ES-I3 (cell line): ENCODE measurements around the gene DOC2A.

Experiments used
- H3K36me3 ChIP-seq: 2 replicates; pipeline ENCODE4 v1.6.1; 2013; ENCODE audit warnings: mild to moderate bottlenecking, low read length, control low read depth, moderate library complexity; ENCODE audit not compliant: insufficient read depth
- H3K4me1 ChIP-seq: 2 replicates; pipeline ENCODE4 v1.6.1; 2013; ENCODE audit warnings: mild to moderate bottlenecking, control low read depth, low read length; ENCODE audit not compliant: insufficient read depth
- H3K9ac ChIP-seq: 2 replicates; pipeline ENCODE4 v1.6.1; 2013; ENCODE audit warnings: low read depth, mild to moderate bottlenecking, low read length, moderate library complexity
- H3K9me3 ChIP-seq: 2 replicates; pipeline ENCODE4 v1.6.1; 2013; ENCODE audit warnings: mild to moderate bottlenecking, low read length, moderate library complexity; ENCODE audit not compliant: control insufficient read depth, insufficient read depth

The DOC2A gene

DNA sequence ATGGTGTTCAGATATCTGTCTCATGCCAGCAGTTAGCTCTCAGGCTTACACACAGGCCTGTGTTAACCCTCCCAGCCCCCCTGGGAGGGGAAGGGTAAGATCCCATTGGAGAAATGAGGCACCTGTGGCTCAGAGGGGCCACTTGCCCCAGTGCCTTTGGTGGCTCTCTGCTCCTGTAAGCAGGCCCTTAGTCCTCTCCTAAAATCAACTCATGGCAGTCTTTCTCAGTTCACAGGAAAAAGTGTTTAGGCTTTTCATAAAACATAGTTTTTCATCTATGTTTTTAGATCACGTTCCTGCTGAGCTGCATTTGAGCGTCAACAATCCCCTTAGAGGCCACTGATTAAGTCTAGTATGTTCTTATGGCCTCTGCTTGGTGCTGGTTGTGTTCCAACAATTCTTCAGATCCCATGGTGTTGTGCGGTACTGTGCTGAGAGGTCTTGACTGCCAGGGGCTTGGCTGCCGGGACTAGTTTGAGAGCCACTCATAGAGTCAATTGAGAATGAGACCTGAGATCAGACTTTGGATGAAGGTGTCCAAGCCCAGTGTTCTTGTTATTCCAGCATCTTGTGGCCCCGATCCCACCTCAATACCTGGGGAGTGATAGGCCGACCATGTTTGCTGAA, 26.6 kb downstream of the DOC2A start:
- Histone ChIP-seq H3K9me3 (no peaks in the 10 kb centered on the region), H3K9ac (no peak overlapping the region), H3K4me1 (no peaks in the 10 kb centered on the region), H3K36me3 (peaks cover 7% of the 10 kb centered on the region)

DNA sequence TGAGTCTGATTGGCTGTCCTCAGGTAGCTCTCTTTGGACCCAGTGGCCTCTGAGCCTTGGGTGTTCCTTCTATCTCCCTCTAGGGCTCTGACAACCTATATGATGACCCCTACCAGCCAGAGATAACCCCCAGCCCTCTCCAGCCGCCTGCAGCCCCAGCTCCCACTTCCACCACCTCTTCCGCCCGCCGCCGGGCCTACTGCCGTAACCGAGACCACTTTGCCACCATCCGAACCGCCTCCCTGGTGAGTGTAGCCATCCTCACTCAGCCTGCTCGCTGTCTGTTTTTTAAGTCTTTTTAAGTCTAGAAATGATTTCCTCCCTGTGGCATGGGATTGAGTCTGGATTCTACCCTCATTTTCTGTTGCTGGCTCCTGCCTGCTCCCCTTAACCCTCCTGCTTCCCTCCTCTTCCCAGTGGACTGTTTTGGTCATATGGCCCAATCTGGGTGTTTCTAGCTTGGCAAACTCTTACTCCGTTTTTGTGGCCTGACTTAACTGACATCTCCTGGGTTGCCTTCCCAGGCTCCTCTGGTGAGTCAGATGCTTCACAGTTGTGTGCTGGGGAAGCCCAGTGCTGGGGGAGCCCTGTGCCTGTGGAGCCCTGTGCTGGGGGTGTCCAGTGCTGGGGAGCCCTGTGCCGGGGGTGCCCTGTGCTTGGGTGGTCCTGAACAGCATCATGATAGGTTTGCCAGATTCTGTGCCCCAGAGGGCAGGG, 27.2 kb downstream of the DOC2A start:
- no peaks in the 10 kb centered on the region for H3K4me1 ChIP-seq
- peaks cover 7% of the 10 kb centered on the region for H3K36me3 ChIP-seq
- no peaks in the 10 kb centered on the region for H3K9me3 ChIP-seq
- H3K9ac ChIP-seq = no peak overlapping the region

DNA sequence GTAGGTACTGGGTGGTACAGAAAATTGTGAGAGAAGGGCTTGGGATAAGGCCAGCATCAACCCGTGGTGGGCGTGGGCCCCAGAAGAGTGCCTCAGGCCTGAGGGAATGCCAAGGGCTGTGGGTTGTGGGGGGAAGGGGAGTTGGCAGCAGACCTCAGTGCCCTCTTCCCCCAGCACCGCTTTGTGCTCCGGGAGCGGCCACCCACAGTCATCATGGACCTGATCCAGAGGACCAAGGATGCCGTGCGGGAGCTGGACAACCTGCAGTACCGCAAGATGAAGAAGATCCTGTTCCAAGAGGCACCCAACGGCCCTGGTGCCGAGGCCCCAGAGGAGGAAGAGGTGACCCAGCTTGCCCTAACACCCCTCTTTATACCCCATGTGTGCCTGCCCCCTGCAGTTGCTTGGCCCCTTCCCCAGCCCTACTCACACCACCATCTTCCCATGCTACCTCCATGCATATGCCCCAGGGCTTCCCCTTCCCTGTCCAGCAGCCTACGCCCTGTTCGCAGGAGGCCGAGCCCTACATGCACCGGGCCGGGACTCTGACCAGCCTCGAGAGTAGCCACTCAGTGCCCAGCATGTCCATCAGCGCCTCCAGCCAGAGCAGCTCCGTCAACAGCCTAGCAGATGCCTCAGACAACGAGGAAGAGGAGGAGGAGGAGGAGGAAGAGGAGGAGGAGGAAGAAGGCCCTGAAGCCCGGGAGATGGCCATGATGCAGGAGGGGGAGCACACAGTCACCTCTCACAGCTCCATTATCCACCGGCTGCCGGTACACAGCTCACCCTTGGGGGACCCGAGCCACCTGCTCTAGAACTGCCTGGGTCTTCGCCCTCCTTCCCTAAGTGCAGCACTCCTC, 28.0 kb downstream of the DOC2A start:
- no peaks in the 10 kb centered on the region for H3K4me1 ChIP-seq
- no peaks in the 10 kb centered on the region for H3K9me3 ChIP-seq
- no peak overlapping the region for H3K9ac ChIP-seq
- peaks cover 7% of the 10 kb centered on the region for H3K36me3 ChIP-seq

DNA sequence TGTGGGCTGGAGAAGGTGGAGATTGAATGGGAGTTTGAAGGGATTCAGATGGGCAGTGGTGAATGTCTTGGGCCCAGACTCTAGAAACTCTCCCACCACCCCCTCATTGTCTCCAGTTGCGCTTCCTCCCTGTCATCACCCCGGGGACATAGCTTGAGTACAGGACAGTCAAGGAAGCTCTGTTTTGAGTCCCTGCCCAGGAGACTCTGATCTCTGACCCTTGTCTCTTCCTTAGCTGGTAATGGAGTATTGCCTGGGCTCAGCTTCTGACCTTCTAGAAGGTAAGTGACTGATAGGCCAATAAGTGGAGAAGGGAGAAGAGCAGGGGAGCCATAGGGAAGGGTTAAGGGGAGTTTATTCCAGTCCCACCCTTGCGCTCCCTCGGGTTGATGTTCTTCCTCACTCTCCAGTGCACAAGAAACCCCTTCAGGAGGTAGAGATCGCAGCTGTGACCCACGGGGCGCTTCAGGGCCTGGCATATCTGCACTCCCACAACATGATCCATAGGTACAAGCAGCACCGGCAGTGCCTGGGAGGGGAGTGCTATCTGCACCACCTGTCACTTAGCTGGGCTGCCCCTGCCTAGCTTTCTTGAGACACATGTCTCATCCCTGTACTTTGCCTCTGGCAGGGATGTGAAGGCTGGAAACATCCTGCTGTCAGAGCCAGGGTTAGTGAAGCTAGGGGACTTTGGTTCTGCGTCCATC, 32.1 kb downstream of the DOC2A start:
- H3K9me3 ChIP-seq = no peaks in the 10 kb centered on the region

DNA sequence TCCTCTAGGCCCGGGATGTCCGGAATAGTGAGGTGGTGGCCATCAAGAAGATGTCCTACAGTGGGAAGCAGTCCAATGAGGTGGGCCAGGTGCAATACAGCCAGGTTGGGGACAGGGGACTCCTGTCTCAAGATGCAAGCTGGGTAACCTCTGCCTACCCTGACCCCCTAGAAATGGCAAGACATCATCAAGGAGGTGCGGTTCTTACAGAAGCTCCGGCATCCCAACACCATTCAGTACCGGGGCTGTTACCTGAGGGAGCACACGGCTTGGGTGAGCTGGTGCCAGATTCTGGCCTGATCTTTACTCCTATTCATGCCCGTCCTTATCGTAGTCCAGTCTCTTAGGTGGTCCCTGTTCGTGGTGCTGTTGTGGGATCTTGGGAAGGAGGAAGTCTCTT, 32.7 kb downstream of the DOC2A start:
- Histone ChIP-seq H3K9ac (no peak overlapping the region), H3K4me1 (peaks cover 15% of the 10 kb centered on the region), H3K36me3 (peaks cover 7% of the 10 kb centered on the region), H3K9me3 (peaks cover 2% of the 10 kb centered on the region)

More for the DNA sequence above, 32.1 kb downstream of the DOC2A start:
- Histone ChIP-seq H3K9ac (no peak overlapping the region), H3K4me1 (peaks cover 15% of the 10 kb centered on the region), H3K36me3 (peaks cover 7% of the 10 kb centered on the region)

DNA sequence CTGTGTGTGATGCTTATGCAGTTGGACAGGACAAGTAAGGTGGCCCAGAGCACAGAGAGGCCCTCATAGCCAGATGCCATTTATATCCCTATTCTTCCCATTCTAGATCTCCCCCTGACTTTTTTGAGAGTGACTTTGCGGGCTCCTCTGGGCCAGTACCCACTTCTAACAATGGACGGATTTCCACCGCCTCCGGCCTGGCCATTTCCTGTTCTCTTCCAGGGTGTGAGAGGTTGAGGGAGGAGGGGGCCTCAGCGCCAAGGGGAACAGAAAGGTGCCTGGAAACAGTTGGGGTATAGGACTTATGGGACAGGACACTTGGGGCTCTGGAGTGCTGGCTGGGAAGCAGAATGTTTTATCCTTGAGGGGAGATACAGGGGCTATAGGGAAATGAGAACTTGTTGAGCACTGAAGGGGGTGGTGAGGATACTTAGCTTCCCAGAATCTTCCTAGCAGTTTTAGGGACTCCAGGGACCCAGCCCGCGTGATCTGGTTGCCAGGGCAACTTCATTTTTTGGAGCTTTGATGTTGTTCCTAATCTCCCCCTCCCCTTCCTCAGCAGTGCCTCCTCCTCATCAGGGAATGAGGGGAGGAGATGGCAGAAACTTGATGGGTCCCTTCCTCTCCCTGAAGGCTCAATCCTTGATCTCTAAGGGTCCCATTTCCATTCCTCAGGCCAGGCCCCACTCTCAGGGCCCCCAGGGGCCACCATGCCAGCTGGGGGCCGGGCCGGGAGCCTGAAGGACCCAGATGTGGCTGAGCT, 33.6 kb downstream of the DOC2A start:
- Histone ChIP-seq H3K9ac (no peak overlapping the region), H3K4me1 (peaks cover 15% of the 10 kb centered on the region), H3K36me3 (peaks cover 9% of the 10 kb centered on the region), H3K9me3 (peaks cover 10% of the 10 kb centered on the region)

DNA sequence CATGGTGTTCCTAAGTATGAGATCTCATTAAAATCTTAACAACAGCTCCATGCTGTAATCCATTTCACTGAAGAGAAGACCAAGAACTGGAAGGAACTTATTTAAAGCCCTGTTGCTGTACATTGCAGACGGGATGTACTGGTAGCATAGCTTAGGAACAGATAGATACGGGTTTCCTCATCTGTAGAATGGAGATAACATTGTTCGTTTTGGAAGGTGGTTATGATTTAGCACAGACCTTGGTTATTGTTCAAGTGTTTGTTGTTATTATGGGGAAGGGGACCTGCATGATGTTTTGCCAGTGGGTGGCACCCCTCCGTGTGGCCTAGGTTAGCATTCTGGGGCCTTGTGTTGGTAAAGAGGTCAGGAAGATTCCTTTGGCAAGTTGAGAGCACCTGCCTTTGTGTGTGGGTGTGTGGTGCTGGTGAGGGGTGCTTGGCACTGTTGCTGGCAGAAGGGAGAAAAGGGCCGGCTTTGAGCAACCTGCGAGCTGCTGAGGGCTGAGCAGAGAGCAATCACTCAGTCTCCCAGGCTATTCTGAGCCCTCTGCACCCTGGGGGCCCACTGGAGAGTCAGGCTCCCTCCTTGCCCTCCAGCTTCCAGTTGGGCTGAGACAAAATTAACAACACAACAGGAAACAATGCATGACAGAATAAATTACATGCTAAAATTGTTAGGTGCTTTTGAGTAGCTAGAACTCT, 34.9 kb downstream of the DOC2A start:
- Histone ChIP-seq H3K9ac (no peak overlapping the region; the same call in 1 of the 2 replicates), H3K9me3 (peaks cover 12% of the 10 kb centered on the region)

DNA sequence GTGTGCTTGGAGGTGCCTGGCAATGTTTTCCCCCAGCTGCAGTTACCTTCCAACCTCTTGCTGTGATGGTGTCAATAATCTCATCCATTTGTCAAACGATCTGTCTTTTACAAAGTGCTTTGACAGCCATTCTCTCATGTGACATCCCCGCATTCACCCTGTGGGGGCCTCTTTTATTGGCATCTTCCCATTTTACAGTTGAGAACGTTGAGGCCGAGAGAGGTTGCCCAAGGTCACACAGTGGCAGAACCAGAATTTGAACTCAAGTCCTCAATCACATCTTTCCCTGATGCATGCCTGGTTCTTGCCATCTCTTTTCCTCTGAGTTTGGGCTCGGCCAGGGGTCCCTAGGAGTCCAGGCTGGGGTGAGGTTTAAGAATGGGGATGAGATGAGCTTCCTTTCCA, 35.7 kb downstream of the DOC2A start:
- Histone ChIP-seq H3K4me1 (peaks cover 15% of the 10 kb centered on the region), H3K9me3 (peaks cover 12% of the 10 kb centered on the region), H3K36me3 (peaks cover 2% of the 10 kb centered on the region), H3K9ac (peak overlapping the region; percentile 88; the same call in 1 of the 2 replicates)

More for the DNA sequence above, 34.9 kb downstream of the DOC2A start:
- H3K4me1 ChIP-seq = peaks cover 15% of the 10 kb centered on the region
- peaks cover 2% of the 10 kb centered on the region for H3K36me3 ChIP-seq

DNA sequence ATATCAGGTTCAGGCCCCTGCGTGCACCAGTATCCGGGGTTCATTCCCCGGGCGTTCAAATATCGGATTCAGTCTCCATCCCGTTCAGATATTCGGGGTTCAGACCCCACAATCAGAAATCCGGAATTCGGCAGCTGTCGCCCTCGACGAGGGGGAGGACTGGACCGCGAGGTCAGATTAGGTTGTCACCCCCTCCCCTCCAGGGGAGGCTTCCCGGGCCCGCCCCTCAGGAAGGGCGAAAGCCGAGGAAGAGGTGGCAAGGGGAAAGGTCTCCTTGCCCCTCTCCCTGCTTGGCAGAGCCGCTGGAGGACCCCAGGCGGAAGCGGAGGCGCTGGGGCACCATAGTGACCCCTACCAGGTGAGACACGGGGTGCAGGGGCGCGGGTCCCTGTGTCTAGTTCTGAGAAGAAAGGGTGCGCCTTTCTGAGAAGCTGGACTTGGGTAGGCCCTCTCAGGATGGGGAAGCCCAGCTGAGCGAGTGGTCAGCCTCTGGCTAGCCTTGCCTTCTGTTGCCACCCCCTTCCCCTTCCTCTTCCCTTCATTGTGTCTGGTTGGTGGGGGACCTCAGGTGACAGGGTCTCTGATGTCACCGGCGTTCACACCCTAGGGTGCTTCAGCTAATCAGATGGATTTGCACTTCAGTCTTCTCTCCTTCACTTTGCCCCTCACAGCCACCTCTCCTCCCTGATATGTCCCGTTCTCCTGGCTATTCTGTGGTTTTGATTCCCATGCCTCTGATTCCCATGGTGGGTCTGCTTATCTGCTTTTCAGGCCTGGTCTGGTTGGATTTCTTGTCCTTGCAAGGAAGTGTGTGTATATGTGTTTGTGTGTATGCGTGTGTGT, 36.3 kb downstream of the DOC2A start:
- peaks cover 12% of the 10 kb centered on the region for H3K9me3 ChIP-seq
- peaks cover 2% of the 10 kb centered on the region for H3K36me3 ChIP-seq
- H3K4me1 ChIP-seq = peaks cover 15% of the 10 kb centered on the region
- peak overlapping the region; percentile 88 for H3K9ac ChIP-seq

DNA sequence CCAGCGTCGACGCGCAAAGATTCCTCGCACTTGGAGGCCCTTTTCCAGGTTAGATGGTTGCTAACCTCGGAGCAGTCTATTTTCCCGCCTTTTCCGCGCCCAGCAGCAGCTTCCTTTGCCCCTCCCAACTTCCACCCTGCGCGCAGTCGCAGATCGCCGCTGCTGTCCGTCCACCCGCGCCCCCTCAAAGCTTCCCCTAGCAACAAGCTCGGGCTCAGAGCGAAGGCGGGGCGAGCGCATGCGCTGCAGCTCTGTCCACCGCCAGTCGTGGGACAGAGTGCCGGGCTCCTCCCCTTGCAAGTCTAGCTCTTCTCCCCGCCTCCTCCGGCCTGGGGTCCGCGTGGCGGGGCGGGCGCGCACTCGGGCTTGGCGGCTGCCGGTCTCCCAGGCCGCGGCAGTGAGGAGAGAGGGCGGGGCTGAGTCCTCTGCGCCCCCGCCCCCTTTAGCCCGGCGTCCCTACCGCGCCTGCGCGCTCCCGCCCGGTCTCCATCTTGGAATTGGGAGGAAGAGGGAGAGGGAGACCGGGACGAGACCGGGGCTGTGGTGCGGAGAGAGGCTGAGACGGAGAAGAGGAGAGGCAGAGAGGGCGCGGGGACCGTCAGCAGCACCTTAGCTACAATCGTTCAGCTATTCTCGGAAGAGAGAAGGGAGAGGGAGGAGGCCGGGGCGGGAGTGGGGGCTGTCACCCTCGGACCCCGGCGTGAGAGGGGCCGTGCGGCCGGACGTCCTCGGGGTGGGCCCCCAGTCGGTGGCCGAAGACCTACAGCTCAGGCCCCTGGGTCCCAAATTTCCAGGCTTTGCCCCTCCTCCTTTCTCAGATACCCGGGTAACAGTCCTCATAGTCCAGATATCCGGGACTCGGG, 37.2 kb downstream of the DOC2A start, which contains the start of gene TAOK2:
Gene TAOK2, plus strand, starts transcription at position 485 of the 863 bp plus-strand sequence. CDS start 3,905 bp downstream, outside the sequence.
- Histone ChIP-seq H3K9ac (peak within 1 kb of the TSS; percentile 88), H3K36me3 (peaks cover 2% of the 10 kb centered on the region; the same call in 1 of the 2 replicates), H3K9me3 (peaks cover 12% of the 10 kb centered on the region), H3K4me1 (peaks cover 15% of the 10 kb centered on the region)

DNA sequence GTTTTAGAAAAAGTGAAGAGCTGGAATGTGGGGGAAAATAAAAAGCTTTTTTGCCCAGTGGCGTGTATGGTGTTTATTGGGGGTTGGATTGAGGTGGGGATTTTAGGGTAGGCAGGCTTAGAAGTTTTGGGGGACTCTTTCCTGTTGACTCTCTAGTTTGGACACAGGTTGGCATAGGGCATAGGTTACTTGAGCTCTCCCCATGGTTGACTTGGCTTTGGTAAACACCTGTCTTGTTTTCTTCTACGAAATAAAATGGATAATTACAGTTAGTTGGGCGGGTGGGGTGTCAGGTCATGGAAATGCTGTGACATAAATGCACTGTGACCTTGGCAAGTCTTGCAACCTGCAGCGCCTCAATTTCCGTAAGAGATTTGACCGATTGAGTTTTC, 37.8 kb downstream of the DOC2A start:
- H3K36me3 ChIP-seq = peaks cover 2% of the 10 kb centered on the region; the same call in 1 of the 2 replicates
- peaks cover 12% of the 10 kb centered on the region for H3K9me3 ChIP-seq
- H3K4me1 ChIP-seq = peaks cover 15% of the 10 kb centered on the region
- no peak overlapping the region for H3K9ac ChIP-seq
